ENCODE data around the gene DCHS1. TPM values are rescaled to one million over a fixed set of nuclear protein-coding genes. Genes with fewer than 3 reads are reported as not detected.

The DCHS1 gene
- total and polyA plus RNA-seq, 3 experiments from 2014 or later, result 0.89 to 1.5 (median 0.96) TPM

GRCh38 chr11:6656936-6657335, 1.3 kb upstream of the DCHS1 start:
- Histone ChIP-seq H3K36me3 (ENCODE audit: insufficient read depth, low read length) (no peaks in the 10 kb centered on the region), H3K4me3 (ENCODE audit: low read length) (no peak overlapping the region), H3K9me3 (ENCODE audit: low read length) (no peaks in the 10 kb centered on the region), H3K27ac (ENCODE audit: low read depth, low read length) (no peak overlapping the region), H3K4me1 (ENCODE audit: insufficient read depth, low read length) (peaks cover 20% of the 10 kb centered on the region), H3K27me3 (ENCODE audit: insufficient read depth, low read length, poor library complexity, severe bottlenecking) (no peaks in the 10 kb centered on the region)
- Mint-ChIP-seq H3K27me3 (peaks cover 0 to 2% of the 10 kb centered on the region in 2 donors), H3K9me3 (no peaks in the 10 kb centered on the region), H3K36me3 (no peaks in the 10 kb centered on the region), H3K4me3 (peak overlapping the region; percentile 46 to 74 (median 66)), H3K27ac (peak overlapping the region in 5 of 8 donors; percentile 0 to 82 (median 25)), H3K4me1 (peaks cover 0 to 3% (median 2%) of the 10 kb centered on the region in 3 donors)
- DNase-seq, result no peak
- ChIA-PET CTCF (interaction anchor here (1.0 to 1.8 kb wide), 5 partner anchors 10 to 44 kb away, joined by 3 to 4 read pairs (median 3); partner anchors contain the start of gene MRPL17), POLR2A (interaction anchor here (0.8 to 1.4 kb wide), 4 partner anchors 14 to 45 kb away, joined by 3 to 12 read pairs (median 3); partner anchors contain the start of gene TPP1)

DNA sequence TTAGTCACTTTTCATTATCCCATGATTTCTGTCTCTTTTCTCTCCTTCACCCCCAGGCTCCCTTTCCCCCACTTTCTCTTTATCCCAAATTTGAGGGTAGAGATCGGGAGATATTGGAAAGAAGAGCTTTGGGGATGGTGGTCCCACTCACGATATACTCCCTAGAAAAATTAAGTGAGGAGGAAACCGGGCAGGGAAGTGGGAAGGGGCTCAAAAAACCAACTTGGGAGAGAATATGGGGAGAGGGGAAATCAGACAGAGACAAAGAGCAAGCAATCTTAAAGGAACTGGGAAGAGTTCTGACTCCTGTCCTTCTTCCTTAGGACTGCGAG, 941 bp upstream of the DCHS1 start:
- no peak overlapping the region for H3K27ac ChIP-seq (ENCODE audit: low read depth, low read length)
- DNase-seq, result no peak
- Mint-ChIP-seq H3K36me3 (no peaks in the 10 kb centered on the region), H3K4me3 (peak overlapping the region; percentile 46 to 74 (median 66)), H3K27me3 (peaks cover 0 to 2% of the 10 kb centered on the region in 2 donors), H3K27ac (peak overlapping the region in 4 of 8 donors; percentile 1 to 82 (median 20)), H3K9me3 (no peaks in the 10 kb centered on the region), H3K4me1 (peaks cover 0 to 3% (median 2%) of the 10 kb centered on the region in 3 donors)
- peaks cover 24% of the 10 kb centered on the region for H3K4me1 ChIP-seq (ENCODE audit: insufficient read depth, low read length)
- no peaks in the 10 kb centered on the region for H3K9me3 ChIP-seq (ENCODE audit: low read length)
- no peaks in the 10 kb centered on the region for H3K27me3 ChIP-seq (ENCODE audit: insufficient read depth, low read length, poor library complexity, severe bottlenecking)
- CTCF ChIA-PET, result interaction anchor here (1.0 to 1.8 kb wide), 5 partner anchors 9 to 44 kb away, joined by 3 to 4 read pairs (median 3); partner anchors contain the start of gene MRPL17
- POLR2A ChIA-PET, result interaction anchor here (0.8 to 1.4 kb wide), 4 partner anchors 14 to 45 kb away, joined by 3 to 12 read pairs (median 3); partner anchors contain the start of gene TPP1
- H3K36me3 ChIP-seq (ENCODE audit: insufficient read depth, low read length), result no peaks in the 10 kb centered on the region
- H3K4me3 ChIP-seq (ENCODE audit: low read length), result no peak overlapping the region

DNA sequence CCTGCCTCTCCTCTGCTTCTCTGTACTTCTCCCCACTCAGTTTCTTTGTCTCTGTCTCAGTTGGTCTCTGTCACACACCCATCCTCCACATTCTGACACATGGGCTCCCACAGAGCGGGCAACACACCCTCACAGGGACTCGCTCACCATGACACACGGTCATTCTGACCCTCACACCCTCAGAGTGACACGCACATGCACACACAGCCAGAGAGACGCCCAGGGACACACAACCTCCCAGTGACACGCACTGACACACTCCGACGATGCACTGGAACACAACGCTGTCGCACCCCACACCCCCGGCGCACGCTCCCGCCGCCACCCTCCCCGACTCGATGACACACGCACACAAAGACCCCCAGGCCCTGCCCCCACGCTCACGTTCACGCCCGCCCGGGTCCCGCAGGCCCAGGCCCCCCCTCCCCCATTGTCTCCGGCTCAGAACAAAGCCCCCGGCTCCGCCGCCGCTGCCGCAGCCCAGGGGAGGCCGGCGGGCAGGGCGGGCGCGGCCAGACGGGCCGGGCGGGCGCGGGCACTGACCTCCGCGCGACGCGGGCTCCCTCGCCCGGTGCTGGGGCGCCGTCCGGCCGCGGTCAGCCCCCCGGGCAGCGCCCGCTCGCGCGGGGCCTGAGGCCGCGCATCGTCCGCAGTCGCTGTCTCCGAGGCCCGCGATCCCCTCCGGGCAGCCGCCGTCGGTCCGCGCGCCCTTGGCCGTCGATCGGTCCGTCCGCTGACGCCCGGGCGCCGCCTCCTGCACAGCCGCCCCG, 404 bp downstream of the DCHS1 start:
- Histone ChIP-seq H3K4me1 (ENCODE audit: insufficient read depth, low read length) (peaks cover 27% of the 10 kb centered on the region), H3K4me3 (ENCODE audit: low read length) (peak overlapping the region; percentile 40), H3K9me3 (ENCODE audit: low read length) (no peaks in the 10 kb centered on the region), H3K27ac (ENCODE audit: low read depth, low read length) (no peak overlapping the region), H3K27me3 (ENCODE audit: insufficient read depth, low read length, poor library complexity, severe bottlenecking) (no peaks in the 10 kb centered on the region), H3K36me3 (ENCODE audit: insufficient read depth, low read length) (no peaks in the 10 kb centered on the region)
- Mint-ChIP-seq H3K4me1 (peaks cover 0 to 3% (median 2%) of the 10 kb centered on the region in 3 donors), H3K27me3 (peaks cover 0 to 2% of the 10 kb centered on the region in 2 donors), H3K4me3 (no peak overlapping the region), H3K36me3 (no peaks in the 10 kb centered on the region), H3K9me3 (no peaks in the 10 kb centered on the region), H3K27ac (no peak overlapping the region)
- ChIA-PET POLR2A (interaction anchor here (1.4 kb wide), 1 partner anchor 44 kb away, joined by 3 read pairs; no protein-coding TSS in a partner anchor), CTCF (interaction anchor here (1.4 kb wide), 1 partner anchor 8 kb away, joined by 3 read pairs; no protein-coding TSS in a partner anchor)
- peak in 3 of 5 donors; percentile 8 to 64 (median 41) for DNase-seq

GRCh38 chr11:6654281-6655019, 1.2 kb downstream of the DCHS1 start:
- Mint-ChIP-seq H3K36me3 (no peaks in the 10 kb centered on the region), H3K27ac (no peak overlapping the region), H3K9me3 (no peaks in the 10 kb centered on the region), H3K4me3 (no peak overlapping the region), H3K27me3 (peaks cover 0 to 2% of the 10 kb centered on the region in 2 donors), H3K4me1 (peaks cover 0 to 3% (median 2%) of the 10 kb centered on the region in 3 donors)
- Histone ChIP-seq H3K4me3 (ENCODE audit: low read length) (peak overlapping the region; percentile 40), H3K36me3 (ENCODE audit: insufficient read depth, low read length) (no peaks in the 10 kb centered on the region), H3K4me1 (ENCODE audit: insufficient read depth, low read length) (peaks cover 27% of the 10 kb centered on the region), H3K9me3 (ENCODE audit: low read length) (no peaks in the 10 kb centered on the region), H3K27ac (ENCODE audit: low read depth, low read length) (no peak overlapping the region), H3K27me3 (ENCODE audit: insufficient read depth, low read length, poor library complexity, severe bottlenecking) (no peaks in the 10 kb centered on the region)
- DNase-seq, result peak in 1 of 5 donors; percentile 21
- CTCF ChIA-PET, result interaction anchor here (1.2 to 2.9 kb wide), 3 partner anchors 13 to 29 kb away, joined by 5 to 8 read pairs (median 7); partner anchors contain the start of gene MRPL17
- POLR2A ChIA-PET, result interaction anchor here (1.1 kb wide), 1 partner anchor 43 kb away, joined by 3 read pairs; the partner anchor contains the start of gene TAF10

DNA sequence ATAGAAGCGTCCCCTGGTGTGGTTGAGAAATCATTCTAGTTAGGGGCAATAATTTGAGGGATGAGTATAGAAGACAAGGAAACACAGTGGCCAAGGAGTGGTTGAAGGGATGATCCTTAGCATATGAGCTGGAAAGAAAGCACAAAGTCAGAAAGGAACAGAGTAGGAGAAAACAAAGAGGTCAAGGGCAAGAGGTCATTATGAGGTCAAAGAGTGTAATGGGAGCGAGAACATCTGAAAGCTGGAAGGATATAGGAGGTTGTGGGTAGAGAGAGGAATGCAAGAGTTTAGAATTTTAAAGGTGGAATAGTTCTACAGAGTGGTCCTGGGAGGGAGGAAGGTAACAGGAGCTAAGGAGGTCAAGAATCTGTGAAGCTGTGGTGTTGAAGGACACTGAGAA, 2.0 kb downstream of the DCHS1 start:
- no peak overlapping the region for H3K27ac ChIP-seq (ENCODE audit: low read depth, low read length)
- POLR2A ChIA-PET, result interaction anchor here (1.1 kb wide), 1 partner anchor 42 kb away, joined by 3 read pairs; the partner anchor contains the start of gene TAF10
- peaks cover 0 to 3% (median 2%) of the 10 kb centered on the region in 3 donors for H3K4me1 Mint-ChIP-seq
- no peaks in the 10 kb centered on the region for H3K36me3 ChIP-seq (ENCODE audit: insufficient read depth, low read length)
- no peak overlapping the region for H3K4me3 Mint-ChIP-seq
- DNase-seq, result no peak
- no peaks in the 10 kb centered on the region for H3K9me3 Mint-ChIP-seq
- CTCF ChIA-PET, result interaction anchor here (1.2 to 2.9 kb wide), 3 partner anchors 14 to 30 kb away, joined by 5 to 8 read pairs (median 7); partner anchors contain the start of gene MRPL17
- H3K4me3 ChIP-seq (ENCODE audit: low read length), result no peak overlapping the region
- H3K36me3 Mint-ChIP-seq, result no peaks in the 10 kb centered on the region
- no peak overlapping the region for H3K27ac Mint-ChIP-seq
- no peaks in the 10 kb centered on the region for H3K27me3 ChIP-seq (ENCODE audit: insufficient read depth, low read length, poor library complexity, severe bottlenecking)
- no peaks in the 10 kb centered on the region for H3K9me3 ChIP-seq (ENCODE audit: low read length)
- peaks cover 0 to 2% of the 10 kb centered on the region in 2 donors for H3K27me3 Mint-ChIP-seq
- peaks cover 33% of the 10 kb centered on the region for H3K4me1 ChIP-seq (ENCODE audit: insufficient read depth, low read length)

- Histone ChIP-seq H3K36me3 (ENCODE audit: insufficient read depth, low read length) (no peaks in the 10 kb centered on the region), H3K27me3 (ENCODE audit: insufficient read depth, low read length, poor library complexity, severe bottlenecking) (no peaks in the 10 kb centered on the region), H3K4me1 (ENCODE audit: insufficient read depth, low read length) (peaks cover 39% of the 10 kb centered on the region), H3K4me3 (ENCODE audit: low read length) (no peak overlapping the region), H3K27ac (ENCODE audit: low read depth, low read length) (no peak overlapping the region), H3K9me3 (ENCODE audit: low read length) (no peaks in the 10 kb centered on the region)
- no peak for DNase-seq
- H3K9me3 Mint-ChIP-seq, result no peaks in the 10 kb centered on the region
- CTCF ChIA-PET, result interaction anchor here (1.2 to 2.9 kb wide), 3 partner anchors 14 to 30 kb away, joined by 5 to 8 read pairs (median 7); partner anchors contain the start of gene MRPL17
- no peaks in the 10 kb centered on the region for H3K36me3 Mint-ChIP-seq
- no peak overlapping the region for H3K4me3 Mint-ChIP-seq
- POLR2A ChIA-PET, result no interaction called here
- peaks cover 0 to 2% of the 10 kb centered on the region in 2 donors for H3K27me3 Mint-ChIP-seq
- no peak overlapping the region for H3K27ac Mint-ChIP-seq
- peaks cover 0 to 3% (median 2%) of the 10 kb centered on the region in 3 donors for H3K4me1 Mint-ChIP-seq
These were observed 2.5 kb downstream of the DCHS1 start for GRCh38 chr11:6653097-6653496.

DNA sequence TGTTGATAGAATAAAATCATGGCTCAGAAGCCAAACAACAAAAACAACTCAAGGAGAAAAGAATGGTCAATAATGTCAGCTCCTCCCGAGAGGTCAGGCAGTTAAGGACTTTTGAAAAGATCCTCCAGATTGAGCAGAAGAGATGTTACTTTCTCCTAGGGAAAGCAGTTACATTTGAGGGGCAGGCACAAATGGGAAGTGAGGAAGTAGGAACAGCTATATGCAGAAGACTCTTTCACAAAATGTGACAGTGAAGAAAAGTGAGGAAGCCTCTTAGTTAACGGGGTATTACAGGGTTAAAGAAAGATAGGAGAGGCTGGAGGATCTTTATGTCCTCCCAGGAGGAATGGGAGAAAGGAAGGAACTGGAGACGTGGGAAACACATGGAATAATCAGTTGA, 3.4 kb downstream of the DCHS1 start:
- no peaks in the 10 kb centered on the region for H3K36me3 ChIP-seq (ENCODE audit: insufficient read depth, low read length)
- Mint-ChIP-seq H3K27ac (no peak overlapping the region), H3K4me1 (peaks cover 0 to 3% (median 2%) of the 10 kb centered on the region in 3 donors), H3K27me3 (peaks cover 0 to 2% of the 10 kb centered on the region in 2 donors), H3K36me3 (no peaks in the 10 kb centered on the region), H3K4me3 (no peak overlapping the region), H3K9me3 (no peaks in the 10 kb centered on the region)
- ChIA-PET CTCF (interaction anchor here (1.0 to 2.9 kb wide), 3 partner anchors 12 to 31 kb away, joined by 3 to 8 read pairs (median 7); partner anchors contain the start of gene MRPL17), POLR2A (no interaction called here)
- no peak overlapping the region for H3K27ac ChIP-seq (ENCODE audit: low read depth, low read length)
- peaks cover 48% of the 10 kb centered on the region for H3K4me1 ChIP-seq (ENCODE audit: insufficient read depth, low read length)
- no peaks in the 10 kb centered on the region for H3K27me3 ChIP-seq (ENCODE audit: insufficient read depth, low read length, poor library complexity, severe bottlenecking)
- no peaks in the 10 kb centered on the region for H3K9me3 ChIP-seq (ENCODE audit: low read length)
- H3K4me3 ChIP-seq (ENCODE audit: low read length), result no peak overlapping the region
- no peak for DNase-seq
